Neural progenitor cell (in vitro differentiated cells): ENCODE results near the gene AMER3.

ENCODE experiments used
- CTCF ChIP-seq: fragments of 200-600 bp; sonication (generic); IDR thresholded peaks from 2 replicates; pipeline ENCODE4 v1.5.1; 2017; ENCODE audit warnings: antibody characterized with exemption, mild to moderate bottlenecking
- EZH2phosphoT487 ChIP-seq: fragments of 200-600 bp; sonication (generic); IDR thresholded peaks from 2 replicates; pipeline ENCODE4 v1.6.1; 2017; ENCODE audit warnings: antibody characterized with exemption

GRCh38 chr2:130720528-130720927, 34.8 kb upstream of the AMER3 start:
- TF ChIP-seq CTCF = no peak
- TF ChIP-seq EZH2phosphoT487 = no peak
